Sigmoid colon (tissue), 7 donors: ENCODE results near the gene ARPP21. TPM values are rescaled to one million over a fixed set of nuclear protein-coding genes. Genes with fewer than 3 reads are reported as not detected.

Experiments
- DNase-seq: peaks from one replicate; pipeline ENCODE4 v3.0.0-alpha.2; 2019
- H3K27ac ChIP-seq, 4 donors: fragments of 200-600 bp; sonication (generic); one replicate each; pipeline ENCODE4 v1.5.1; 2016 to 2019; ENCODE audit warnings: mild to moderate bottlenecking in 1 of 4
- H3K27me3 ChIP-seq, 3 donors: fragments of 200-600 bp; sonication (generic); one replicate each; pipeline ENCODE4 v1.5.1; 2019; ENCODE audit warnings: mild to moderate bottlenecking in 1 of 3
- H3K36me3 ChIP-seq, 4 donors: fragments of 200-600 bp; sonication (generic); one replicate each; pipeline ENCODE4 v1.5.1; 2016 to 2019
- H3K4me1 ChIP-seq, 4 donors: fragments of 200-600 bp; sonication (generic); one replicate each; pipeline ENCODE4 v1.5.1; 2017 to 2019
- H3K4me3 ChIP-seq, 4 donors: fragments of 200-600 bp; sonication (generic); one replicate each; pipeline ENCODE4 v1.5.1; 2017 to 2019; ENCODE audit warnings: mild to moderate bottlenecking in 2 of 4, moderate library complexity in 1 of 4
- H3K9me3 ChIP-seq, 4 donors: fragments of 200-600 bp in 3 of 4; sonication (generic) in 3 of 4; one replicate each; pipeline versions ENCODE4 v1.5.1 to v1.6.1; 2013 to 2019
- EP300 ChIP-seq, 4 donors: sonication (generic); formaldehyde crosslinking; IDR thresholded peaks; one replicate each; pipeline ENCODE4 v1.6.1; 2017; ENCODE audit warnings: antibody characterized with exemption in 4 of 4
- POLR2A ChIP-seq, 2 donors: fragments of 450-650 bp; IDR thresholded peaks; one replicate each; pipeline ENCODE4 v1.6.1; 2016; ENCODE audit warnings: antibody characterized with exemption in 2 of 2, mild to moderate bottlenecking in 2 of 2, moderate library complexity in 2 of 2
- POLR2AphosphoS5 ChIP-seq, 4 donors: sonication (generic); formaldehyde crosslinking; IDR thresholded peaks; one replicate each; pipeline ENCODE4 v1.6.1; 2017; ENCODE audit warnings: antibody characterized with exemption in 4 of 4
- WGBS, 2 donors: extraction: QIAGEN DNeasy Blood & Tissue Kit; methylation state at CpG; one replicate each; pipeline ENCODE4 v1.1.7; 2013; 5-methylcytosine and 5-hydroxymethylcytosine counted together
- intact Hi-C: fragments of 100-400 bp; cut with DNase I; formaldehyde crosslinking; loops from one replicate; pipeline ENCODE4 v1.15.1; 2023
- polyA plus RNA-seq, 3 donors: library from polyadenylated mRNA; stranded (reverse); fragments of 200-250 nt; gene quantifications; one replicate each; pipeline ENCODE4 v1.2.3, GENCODE V29; 2013
- total RNA-seq, 4 donors: library from RNA; depleted of rRNA; stranded (reverse); fragments of >200 nt; gene quantifications; one replicate each; pipeline ENCODE4 v1.1.0, GENCODE V29; 2016
- TF ChIP-seq, protein P1 (sequence below), 4 experiments: fragments of 450-650 bp in 3 of 4; fragments of 200-600 bp in 1 of 4; IDR thresholded peaks; one replicate each; pipeline ENCODE4 v1.5.1; 2016 to 2019; ENCODE audit warnings: antibody characterized with exemption in 4 of 4, mild to moderate bottlenecking in 3 of 4, moderate library complexity in 2 of 4
- donor health status: healthy with polysubstance abuse.
- donor health status: Bipolar disorder and iron deficiency.
- donor health status: healthy.

The ARPP21 gene
- total and polyA plus RNA-seq, 7 donors, result 0.51 to 1.9 (median 1.1) TPM; not detected in 2

DNA sequence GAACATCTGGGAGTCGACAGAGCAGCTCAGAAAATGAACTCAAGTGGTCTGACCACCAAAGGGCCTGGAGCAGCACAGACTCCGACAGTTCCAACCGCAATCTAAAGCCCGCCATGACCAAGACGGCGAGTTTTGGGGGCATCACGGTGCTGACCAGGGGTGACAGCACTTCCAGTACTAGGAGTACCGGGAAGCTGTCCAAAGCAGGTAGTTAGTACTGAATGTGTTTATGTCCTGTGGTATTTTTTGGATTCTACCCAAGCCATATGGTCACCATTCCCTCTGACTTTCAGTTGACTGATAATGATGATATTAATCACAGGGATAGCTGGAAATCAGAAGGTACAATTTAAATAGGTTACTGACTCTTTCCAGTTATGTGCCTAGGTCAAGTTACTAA is 82.3 kb downstream of the ARPP21 start:
- Histone ChIP-seq H3K4me3 (no peak overlapping the region), H3K4me1 (no peaks in the 10 kb centered on the region), H3K27ac (no peak overlapping the region), H3K9me3 (no peaks in the 10 kb centered on the region), H3K36me3 (no peaks in the 10 kb centered on the region), H3K27me3 (no peaks in the 10 kb centered on the region)
- no peak for TF ChIP-seq POLR2AphosphoS5 (IDR thresholded peaks at IDR 0.05)
- no peak for DNase-seq
- intact Hi-C loops, result no loop called here
- WGBS, 2 donors, result 79 to 87% methylated on average over 8 of the region's 8 CpGs

DNA sequence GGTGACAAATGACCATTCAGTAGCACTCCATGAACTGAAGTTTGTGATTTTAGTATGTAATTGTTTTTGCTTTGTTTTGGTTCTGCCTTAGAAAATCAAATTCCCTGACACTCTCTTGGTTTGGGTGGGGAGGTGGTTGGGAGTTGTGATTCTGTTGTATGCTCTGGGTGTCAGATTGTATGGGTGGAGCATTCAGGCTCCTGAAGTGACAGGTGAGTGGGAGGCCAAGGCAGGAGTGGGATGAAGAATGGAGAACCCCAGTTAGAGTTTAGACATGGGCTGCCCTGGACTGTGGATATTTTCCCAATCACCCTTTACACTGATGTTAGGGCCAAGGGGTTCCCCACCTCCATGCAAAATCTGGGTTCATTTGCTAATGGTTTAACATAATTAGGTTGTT is 83.6 kb downstream of the ARPP21 start:
- intact Hi-C loops, result no loop called here
- TF ChIP-seq POLR2AphosphoS5 (IDR thresholded peaks at IDR 0.05) (no peak), POLR2A (IDR thresholded peaks at IDR 0.05) (no peak), EP300 (IDR thresholded peaks at IDR 0.05) (no peak)
- TF ChIP-seq, protein P1, sequence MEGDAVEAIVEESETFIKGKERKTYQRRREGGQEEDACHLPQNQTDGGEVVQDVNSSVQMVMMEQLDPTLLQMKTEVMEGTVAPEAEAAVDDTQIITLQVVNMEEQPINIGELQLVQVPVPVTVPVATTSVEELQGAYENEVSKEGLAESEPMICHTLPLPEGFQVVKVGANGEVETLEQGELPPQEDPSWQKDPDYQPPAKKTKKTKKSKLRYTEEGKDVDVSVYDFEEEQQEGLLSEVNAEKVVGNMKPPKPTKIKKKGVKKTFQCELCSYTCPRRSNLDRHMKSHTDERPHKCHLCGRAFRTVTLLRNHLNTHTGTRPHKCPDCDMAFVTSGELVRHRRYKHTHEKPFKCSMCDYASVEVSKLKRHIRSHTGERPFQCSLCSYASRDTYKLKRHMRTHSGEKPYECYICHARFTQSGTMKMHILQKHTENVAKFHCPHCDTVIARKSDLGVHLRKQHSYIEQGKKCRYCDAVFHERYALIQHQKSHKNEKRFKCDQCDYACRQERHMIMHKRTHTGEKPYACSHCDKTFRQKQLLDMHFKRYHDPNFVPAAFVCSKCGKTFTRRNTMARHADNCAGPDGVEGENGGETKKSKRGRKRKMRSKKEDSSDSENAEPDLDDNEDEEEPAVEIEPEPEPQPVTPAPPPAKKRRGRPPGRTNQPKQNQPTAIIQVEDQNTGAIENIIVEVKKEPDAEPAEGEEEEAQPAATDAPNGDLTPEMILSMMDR (IDR thresholded peaks at IDR 0.05), result no peak
- Histone ChIP-seq H3K27ac (no peak overlapping the region), H3K9me3 (no peaks in the 10 kb centered on the region), H3K4me1 (no peaks in the 10 kb centered on the region), H3K36me3 (no peaks in the 10 kb centered on the region), H3K4me3 (no peak overlapping the region), H3K27me3 (no peaks in the 10 kb centered on the region)
- DNase-seq, result no peak

DNA sequence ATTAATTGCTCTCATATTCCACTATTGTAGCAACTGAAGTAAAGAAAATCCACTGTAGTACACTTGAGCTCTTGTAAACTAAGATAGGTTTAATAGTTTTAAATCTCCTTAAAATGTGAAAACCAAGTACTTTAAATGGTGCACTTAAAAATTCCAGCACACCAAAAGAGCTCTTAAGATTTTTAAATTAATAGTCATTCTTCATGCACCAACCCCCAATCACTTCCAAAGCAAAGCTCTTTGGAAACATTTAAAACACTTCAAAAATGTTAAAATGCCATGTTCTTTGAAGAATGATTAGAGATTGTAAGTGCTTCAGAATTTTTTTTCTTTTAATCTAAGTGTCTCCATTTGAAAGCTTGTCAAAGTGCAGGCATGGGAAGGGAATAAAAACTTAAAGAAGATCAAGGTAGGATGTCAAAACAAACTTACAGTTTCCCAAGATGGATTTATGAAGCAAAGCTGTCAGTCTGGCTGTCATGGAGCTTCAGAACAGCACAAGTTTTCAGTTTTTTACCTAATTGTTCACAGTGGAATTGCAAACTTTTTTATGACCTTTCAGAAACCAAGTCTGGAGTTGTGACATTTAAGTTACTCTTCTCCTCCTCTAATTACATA is 84.3 kb downstream of the ARPP21 start:
- Histone ChIP-seq H3K27ac (no peak overlapping the region), H3K4me1 (no peaks in the 10 kb centered on the region), H3K36me3 (no peaks in the 10 kb centered on the region), H3K27me3 (no peaks in the 10 kb centered on the region), H3K9me3 (no peaks in the 10 kb centered on the region), H3K4me3 (no peak overlapping the region)
- no peak for DNase-seq
- TF ChIP-seq, protein P1 (IDR thresholded peaks at IDR 0.05), result no peak
- TF ChIP-seq POLR2A (IDR thresholded peaks at IDR 0.05), result no peak
- no peak for TF ChIP-seq POLR2AphosphoS5 (IDR thresholded peaks at IDR 0.05)
- no peak for TF ChIP-seq EP300 (IDR thresholded peaks at IDR 0.05)
- intact Hi-C loops, result no loop called here

DNA sequence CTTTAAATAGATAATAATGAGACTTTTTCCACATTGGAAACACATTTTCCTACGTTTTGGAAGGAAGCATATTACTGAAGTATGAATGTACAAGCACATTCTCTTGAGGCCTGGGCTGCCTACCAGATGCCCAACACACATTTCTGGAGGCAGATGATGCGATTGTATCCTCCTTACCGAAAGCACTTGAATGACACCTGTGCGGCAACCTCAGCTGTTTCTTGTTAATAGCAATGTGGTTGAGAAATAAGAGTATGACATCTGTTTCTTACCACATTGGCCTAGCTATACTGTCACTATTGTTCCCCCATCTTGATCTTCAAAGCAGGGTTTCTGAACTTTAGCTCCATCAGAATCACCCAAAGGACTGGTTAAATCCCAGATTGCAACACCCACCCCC is 84.8 kb downstream of the ARPP21 start:
- 72 to 74% methylated on average over 4 of the region's 4 CpGs for WGBS, 2 donors
- TF ChIP-seq, protein P1 (IDR thresholded peaks at IDR 0.05), result no peak
- no peak for TF ChIP-seq POLR2A (IDR thresholded peaks at IDR 0.05)
- TF ChIP-seq POLR2AphosphoS5 (IDR thresholded peaks at IDR 0.05), result no peak
- no peak for TF ChIP-seq EP300 (IDR thresholded peaks at IDR 0.05)
- H3K27ac ChIP-seq, result no peak overlapping the region

DNA sequence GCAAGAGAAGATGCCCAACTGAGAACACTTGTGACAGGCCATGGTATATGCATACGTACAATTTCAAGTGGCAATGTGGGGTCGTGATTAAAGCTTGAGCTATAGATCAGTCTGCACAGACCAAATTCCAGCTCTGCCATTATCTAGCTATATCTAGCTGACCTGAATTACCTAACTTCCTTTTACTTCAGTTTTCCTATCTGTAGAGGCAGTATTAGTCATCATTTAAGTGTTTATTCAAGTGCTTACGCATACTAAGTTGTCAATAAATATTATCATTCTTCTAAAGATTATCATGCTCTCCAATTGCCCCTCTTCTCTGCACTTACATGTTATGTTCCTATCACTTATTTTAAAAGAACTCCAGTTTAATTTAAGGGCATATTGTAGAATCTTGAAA is 87.9 kb downstream of the ARPP21 start:
- Histone ChIP-seq H3K4me1 (no peaks in the 10 kb centered on the region), H3K4me3 (no peak overlapping the region), H3K36me3 (no peaks in the 10 kb centered on the region), H3K27me3 (no peaks in the 10 kb centered on the region), H3K27ac (no peak overlapping the region), H3K9me3 (no peaks in the 10 kb centered on the region)
- TF ChIP-seq, protein P1 (IDR thresholded peaks at IDR 0.05), result no peak
- TF ChIP-seq EP300 (IDR thresholded peaks at IDR 0.05) (no peak), POLR2A (IDR thresholded peaks at IDR 0.05) (no peak), POLR2AphosphoS5 (IDR thresholded peaks at IDR 0.05) (no peak)
- intact Hi-C loops, result no loop called here
- 66 to 69% methylated on average over 3 of the region's 3 CpGs for WGBS, 2 donors
- no peak for DNase-seq

More for the DNA sequence above, 84.8 kb downstream of the ARPP21 start:
- Histone ChIP-seq H3K4me1 (no peaks in the 10 kb centered on the region), H3K9me3 (no peaks in the 10 kb centered on the region), H3K27me3 (no peaks in the 10 kb centered on the region), H3K4me3 (no peak overlapping the region), H3K36me3 (no peaks in the 10 kb centered on the region)
- DNase-seq, result no peak
- intact Hi-C loops, result no loop called here
